PC-9 (cell line): ENCODE data around the gene TOM1L2. TPM values are rescaled to one million over a fixed set of nuclear protein-coding genes. Genes with fewer than 3 reads are reported as not detected.

ENCODE experiments used
- BruUV-seq: library from RNA; stranded (reverse); fragments of 400-500 nt; replicated peaks from 2 replicates; lab custom pipeline; 2021; lab: Mats Ljungman, UMichigan
- CTCF ChIA-PET: fragments of 300-600 bp; sonication (Branson Sonifier 250); formaldehyde crosslinking; loops from one replicate; lab custom pipeline; 2022; ENCODE audit warnings: antibody characterized with exemption; lab: Charles Lee
- POLR2A ChIA-PET: fragments of 300-600 bp; sonication (Branson Sonifier 250); formaldehyde crosslinking; loops from one replicate; lab custom pipeline; 2022; ENCODE audit warnings: antibody characterized with exemption; ENCODE audit not compliant: unreplicated experiment; lab: Charles Lee
- DNase-seq, 2 experiments: peaks; one replicate each; pipeline versions ENCODE4 v3.0.0 to v3.0.0-alpha.2; 2015 to 2022; ENCODE audit warnings: mixed read lengths in 1 of 2
- H2AFZ ChIP-seq: fragments of 200-600 bp; sonication (generic); 2 replicates; pipeline ENCODE4 v1.8.1; 2017; ENCODE audit warnings: antibody characterized with exemption
- H3F3A ChIP-seq: fragments of 200-600 bp; sonication (generic); 2 replicates; pipeline ENCODE4 v1.8.1; 2017; ENCODE audit warnings: antibody characterized with exemption, mild to moderate bottlenecking, low read depth; ENCODE audit not compliant: insufficient read depth
- H3K27ac ChIP-seq: fragments of 200-600 bp; sonication (generic); 2 replicates; pipeline ENCODE4 v1.6.1; 2016; ENCODE audit warnings: mixed run types
- H3K27me3 ChIP-seq: fragments of 200-600 bp; sonication (generic); 2 replicates; pipeline ENCODE4 v1.6.1; 2016; ENCODE audit warnings: low read depth, mixed run types; ENCODE audit not compliant: insufficient read depth
- H3K36me3 ChIP-seq: fragments of 200-600 bp; sonication (generic); 2 replicates; pipeline ENCODE4 v1.6.1; 2016; ENCODE audit warnings: low read depth, mixed run types
- H3K4me1 ChIP-seq: fragments of 200-600 bp; sonication (generic); replicated peaks from 2 replicates; pipeline ENCODE4 v1.6.1; 2016; ENCODE audit warnings: mixed run types; ENCODE audit not compliant: insufficient read depth
- H3K4me2 ChIP-seq: fragments of 200-600 bp; sonication (generic); 2 replicates; pipeline ENCODE4 v1.6.1; 2017; ENCODE audit warnings: mixed run types
- H3K4me3 ChIP-seq: fragments of 200-600 bp; sonication (generic); 2 replicates; pipeline ENCODE4 v1.6.1; 2016; ENCODE audit warnings: mixed run types
- H3K79me2 ChIP-seq: fragments of 200-600 bp; sonication (generic); 2 replicates; pipeline ENCODE4 v1.6.1; 2017; ENCODE audit warnings: low read depth, mixed run types
- H3K9me2 ChIP-seq: fragments of 200-600 bp; sonication (generic); 2 replicates; pipeline ENCODE4 v1.8.1; 2017; ENCODE audit warnings: mild to moderate bottlenecking; ENCODE audit not compliant: insufficient read depth
- H3K9me3 ChIP-seq: fragments of 200-600 bp; sonication (generic); 2 replicates; pipeline ENCODE4 v1.8.1; 2016; ENCODE audit warnings: low read depth; ENCODE audit not compliant: insufficient read depth
- H4K20me1 ChIP-seq: fragments of 200-600 bp; sonication (generic); 2 replicates; pipeline ENCODE4 v1.8.1; 2017; ENCODE audit not compliant: insufficient read depth
- CTCF ChIP-seq: fragments of 200-600 bp; sonication (generic); conservative IDR thresholded peaks from 2 replicates; pipeline ENCODE4 v1.6.1; 2017; ENCODE audit warnings: mixed run types, antibody characterized with exemption, mild to moderate bottlenecking, moderate library complexity
- EZH2 ChIP-seq: fragments of 200-600 bp; sonication (generic); IDR thresholded peaks from 2 replicates; pipeline ENCODE4 v1.8.0; 2017; ENCODE audit warnings: antibody characterized with exemption, low read depth
- intact Hi-C: fragments of 100-400 bp; cut with micrococcal nuclease; formaldehyde crosslinking; loops from one replicate; pipeline ENCODE4 v1.10.0; 2022; ENCODE audit not compliant: unreplicated experiment
- total RNA-seq: library from RNA; stranded (reverse); gene quantifications from 2 replicates; pipeline ENCODE4 v1.2.3, GENCODE V29; 2021

Gene TOM1L2
- total RNA-seq, 1 experiment from 2014 or later, result 68.5 TPM

- Histone ChIP-seq H3K27me3 (no peaks in the 10 kb centered on the region), H3K4me1 (peaks cover 91% of the 10 kb centered on the region), H3K9me2 (no peaks in the 10 kb centered on the region), H3K79me2 (peaks cover 90% of the 10 kb centered on the region), H3K36me3 (peaks cover 29% of the 10 kb centered on the region), H3K27ac (peak overlapping the region; percentile 95), H3K4me2 (peak overlapping the region; percentile 85), H4K20me1 (peaks cover 63% of the 10 kb centered on the region), H3F3A (peaks cover 88% of the 10 kb centered on the region), H2AFZ (no peak overlapping the region), H3K4me3 (no peak overlapping the region), H3K9me3 (no peaks in the 10 kb centered on the region)
- ChIA-PET CTCF (no interaction called here), POLR2A (interaction anchor here (1.2 to 1.5 kb wide), 3 partner anchors 10 to 14 kb away, joined by 15 to 37 read pairs (median 17); partner anchors contain the start of gene SREBF1)
- TSS peak; percentile 40 for BruUV-seq
- intact Hi-C loops, result no loop called here
- TF ChIP-seq EZH2 (no peak), CTCF (no peak)
- no peak for DNase-seq
These were observed 145.9 kb downstream of the TOM1L2 start for GRCh38 chr17:17826342-17826713.

GRCh38 chr17:17824783-17825614 lies 147.2 kb downstream of the TOM1L2 start:
- H3K4me3 ChIP-seq, result no peak overlapping the region; the same call in 1 of the 2 replicates
- peak overlapping the region; percentile 95 for H3K27ac ChIP-seq
- H3K9me2 ChIP-seq, result no peaks in the 10 kb centered on the region
- ChIA-PET POLR2A (interaction anchor here (0.7 to 1.5 kb wide), 6 partner anchors 11 to 525 kb away, joined by 3 to 37 read pairs (median 10); partner anchors contain the start of gene SREBF1), CTCF (no interaction called here)
- H3K4me1 ChIP-seq, result peaks cover 95% of the 10 kb centered on the region
- peaks cover 63% of the 10 kb centered on the region for H4K20me1 ChIP-seq
- BruUV-seq, result no TSS peak
- intact Hi-C loops, result loop anchor here (5.0 kb wide), 1 partner anchor 212 kb away; the partner anchor contains the start of genes ATPAF2 and GID4
- H3K9me3 ChIP-seq, result no peaks in the 10 kb centered on the region
- no peak for TF ChIP-seq CTCF
- no peak for TF ChIP-seq EZH2
- H3F3A ChIP-seq, result peaks cover 89% of the 10 kb centered on the region
- H3K27me3 ChIP-seq, result no peaks in the 10 kb centered on the region
- peaks cover 90% of the 10 kb centered on the region for H3K79me2 ChIP-seq
- peak in 1 of 2 experiments; percentile 53 for DNase-seq
- H3K4me2 ChIP-seq, result peak overlapping the region; percentile 85
- no peak overlapping the region for H2AFZ ChIP-seq
- peaks cover 22% of the 10 kb centered on the region for H3K36me3 ChIP-seq

- Histone ChIP-seq H3K9me2 (no peaks in the 10 kb centered on the region), H3K79me2 (peaks cover 88% of the 10 kb centered on the region), H4K20me1 (peaks cover 61% of the 10 kb centered on the region), H3K27ac (peak overlapping the region; percentile 95), H3K4me3 (peak overlapping the region; percentile 47), H3K4me1 (peaks cover 95% of the 10 kb centered on the region), H2AFZ (no peak overlapping the region), H3K9me3 (no peaks in the 10 kb centered on the region), H3K36me3 (peaks cover 25% of the 10 kb centered on the region), H3F3A (peaks cover 84% of the 10 kb centered on the region), H3K4me2 (peak overlapping the region; percentile 85), H3K27me3 (no peaks in the 10 kb centered on the region)
- TF ChIP-seq CTCF (no peak), EZH2 (no peak)
- POLR2A ChIA-PET, result interaction anchor here (0.6 kb wide), 1 partner anchor 97 kb away, joined by 4 read pairs; no protein-coding TSS in a partner anchor
- DNase-seq, result no peak
- TSS peak; percentile 89 for BruUV-seq
- intact Hi-C loops, result loop anchor here (5.0 kb wide), 1 partner anchor 213 kb away; the partner anchor contains the start of genes ATPAF2 and GID4
- CTCF ChIA-PET, result no interaction called here
These were observed 147.9 kb downstream of the TOM1L2 start for GRCh38 chr17:17824119-17824782.
